ENCODE data around the gene MS4A15.
"Not testable (repeated sequence)": the region's sequence is repeated elsewhere in the genome, so short reads cannot be mapped to it uniquely, and the experiment has no call there.

The MS4A15 gene, protein sequence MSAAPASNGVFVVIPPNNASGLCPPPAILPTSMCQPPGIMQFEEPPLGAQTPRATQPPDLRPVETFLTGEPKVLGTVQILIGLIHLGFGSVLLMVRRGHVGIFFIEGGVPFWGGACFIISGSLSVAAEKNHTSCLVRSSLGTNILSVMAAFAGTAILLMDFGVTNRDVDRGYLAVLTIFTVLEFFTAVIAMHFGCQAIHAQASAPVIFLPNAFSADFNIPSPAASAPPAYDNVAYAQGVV

DNA sequence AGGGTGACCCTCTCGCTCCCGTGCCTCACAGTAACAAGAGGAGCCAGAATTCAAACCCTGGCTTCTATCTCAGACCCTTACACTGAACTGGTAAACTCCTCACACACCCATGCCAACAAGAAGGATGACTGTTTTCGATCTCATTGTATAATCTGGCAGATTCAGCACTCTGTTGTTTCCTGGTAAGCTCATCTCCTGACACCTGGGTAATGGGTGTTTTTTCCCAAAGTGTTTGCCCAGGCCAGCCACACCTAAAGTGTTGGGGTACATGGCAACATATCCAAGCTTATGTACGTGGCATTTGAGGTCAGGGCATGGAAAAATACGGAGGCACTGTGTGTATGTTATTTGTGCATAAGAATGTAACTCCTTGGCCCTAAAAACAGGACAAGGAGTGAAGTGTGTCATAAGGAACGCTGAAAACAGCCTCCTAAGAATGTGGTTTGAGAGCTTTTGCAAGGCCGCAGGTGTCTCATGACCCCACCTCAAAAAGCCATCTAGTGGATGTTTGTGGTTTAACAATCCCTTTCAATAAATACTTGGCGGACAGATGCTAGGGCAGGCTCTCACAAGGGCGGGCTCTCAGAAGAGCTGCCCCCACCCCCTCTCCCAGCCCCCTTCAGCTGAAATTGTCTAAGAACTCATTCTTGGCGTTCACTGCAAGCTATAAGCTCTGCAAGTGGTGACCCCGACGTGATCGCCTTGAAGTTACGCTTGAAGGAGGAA is at the start of gene MS4A15:
Gene MS4A15, plus strand, starts transcription at position 561 of the 726 bp plus-strand sequence. CDS start 6,867 bp downstream, outside the sequence.
- DNase-seq (ENCODE audit: low spot score), result peak; percentile 56
- in situ Hi-C loops (cut with MboI; ENCODE audit: low sequenced_read_pairs, unreplicated experiment), result no loop called here
- TF ChIP-seq, protein P1, sequence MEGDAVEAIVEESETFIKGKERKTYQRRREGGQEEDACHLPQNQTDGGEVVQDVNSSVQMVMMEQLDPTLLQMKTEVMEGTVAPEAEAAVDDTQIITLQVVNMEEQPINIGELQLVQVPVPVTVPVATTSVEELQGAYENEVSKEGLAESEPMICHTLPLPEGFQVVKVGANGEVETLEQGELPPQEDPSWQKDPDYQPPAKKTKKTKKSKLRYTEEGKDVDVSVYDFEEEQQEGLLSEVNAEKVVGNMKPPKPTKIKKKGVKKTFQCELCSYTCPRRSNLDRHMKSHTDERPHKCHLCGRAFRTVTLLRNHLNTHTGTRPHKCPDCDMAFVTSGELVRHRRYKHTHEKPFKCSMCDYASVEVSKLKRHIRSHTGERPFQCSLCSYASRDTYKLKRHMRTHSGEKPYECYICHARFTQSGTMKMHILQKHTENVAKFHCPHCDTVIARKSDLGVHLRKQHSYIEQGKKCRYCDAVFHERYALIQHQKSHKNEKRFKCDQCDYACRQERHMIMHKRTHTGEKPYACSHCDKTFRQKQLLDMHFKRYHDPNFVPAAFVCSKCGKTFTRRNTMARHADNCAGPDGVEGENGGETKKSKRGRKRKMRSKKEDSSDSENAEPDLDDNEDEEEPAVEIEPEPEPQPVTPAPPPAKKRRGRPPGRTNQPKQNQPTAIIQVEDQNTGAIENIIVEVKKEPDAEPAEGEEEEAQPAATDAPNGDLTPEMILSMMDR (IDR thresholded peaks at IDR 0.05; ENCODE audit: borderline replicate concordance, control extremely low read depth, extremely low read depth, insufficient read depth, missing control alignments), result peak; percentile 31

DNA sequence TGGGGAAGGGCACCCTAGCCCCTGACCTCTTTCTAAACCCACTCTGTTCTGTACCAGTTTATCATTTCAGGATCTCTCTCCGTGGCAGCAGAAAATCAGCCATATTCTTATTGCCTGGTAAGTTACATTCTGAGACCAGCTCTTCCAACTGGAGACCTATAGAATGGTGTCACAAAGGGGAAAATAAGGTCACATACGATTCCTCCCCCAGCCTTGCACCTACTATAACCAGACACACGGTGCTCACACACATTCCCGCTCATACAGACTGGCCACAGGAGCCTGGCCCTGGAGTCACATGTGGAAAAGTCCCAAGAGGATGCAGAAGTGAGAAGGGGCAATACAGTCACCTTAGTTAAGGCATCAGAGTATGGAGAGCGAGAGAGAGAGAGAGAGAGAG is 49.7 kb upstream of the MS4A15 start:
- in situ Hi-C loops (cut with MboI; ENCODE audit: low sequenced_read_pairs, unreplicated experiment), result no loop called here
- TF ChIP-seq, protein P1 (IDR thresholded peaks at IDR 0.05; ENCODE audit: borderline replicate concordance, control extremely low read depth, extremely low read depth, insufficient read depth, missing control alignments), result no peak
- no peak for DNase-seq (ENCODE audit: low spot score)

DNA sequence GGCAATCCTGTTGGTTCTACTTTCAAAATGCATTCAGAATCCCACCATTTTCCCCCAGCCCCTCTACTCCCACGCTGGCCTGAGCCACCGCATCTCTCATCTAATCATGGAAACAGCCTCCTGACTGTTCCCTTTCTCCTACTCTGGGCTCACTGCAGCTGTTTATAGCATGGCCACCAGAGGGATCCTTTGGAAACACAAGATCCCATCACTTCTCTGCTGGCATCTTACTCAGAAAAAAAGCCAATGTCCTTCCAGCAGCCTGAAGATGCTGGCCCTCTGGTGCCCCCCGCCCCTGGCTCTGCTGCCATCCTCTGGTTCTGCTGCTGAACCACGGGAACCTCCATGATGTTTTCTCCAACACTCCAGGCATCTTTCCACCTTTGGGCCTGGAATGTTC is 46.2 kb upstream of the MS4A15 start:
- TF ChIP-seq, protein P1 (IDR thresholded peaks at IDR 0.05; ENCODE audit: borderline replicate concordance, control extremely low read depth, extremely low read depth, insufficient read depth, missing control alignments), result no peak
- in situ Hi-C loops (cut with MboI; ENCODE audit: low sequenced_read_pairs, unreplicated experiment), result no loop called here
- no peak for DNase-seq (ENCODE audit: low spot score)

DNA sequence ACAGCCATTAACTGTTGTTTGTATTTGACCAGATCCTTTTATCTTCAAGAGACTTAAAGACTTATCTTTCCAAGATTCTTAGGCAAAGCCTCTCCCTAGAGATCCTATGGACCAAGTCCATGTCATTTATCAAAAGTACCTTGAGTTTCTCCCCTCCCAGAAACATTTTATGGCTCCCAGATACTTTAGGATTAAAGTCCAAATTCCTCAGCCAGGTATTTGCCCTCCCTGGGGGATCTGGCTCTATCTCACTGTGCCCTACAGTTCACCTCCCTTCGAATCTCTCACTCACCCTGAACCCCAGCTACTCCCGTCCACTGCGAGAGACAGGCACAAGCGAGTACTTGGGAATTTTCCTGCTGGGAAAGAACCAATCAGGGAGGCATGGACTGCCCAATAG is 45.4 kb upstream of the MS4A15 start:
- TF ChIP-seq, protein P1 (IDR thresholded peaks at IDR 0.05; ENCODE audit: borderline replicate concordance, control extremely low read depth, extremely low read depth, insufficient read depth, missing control alignments), result no peak
- DNase-seq (ENCODE audit: low spot score), result no peak
- in situ Hi-C loops (cut with MboI; ENCODE audit: low sequenced_read_pairs, unreplicated experiment), result no loop called here

DNA sequence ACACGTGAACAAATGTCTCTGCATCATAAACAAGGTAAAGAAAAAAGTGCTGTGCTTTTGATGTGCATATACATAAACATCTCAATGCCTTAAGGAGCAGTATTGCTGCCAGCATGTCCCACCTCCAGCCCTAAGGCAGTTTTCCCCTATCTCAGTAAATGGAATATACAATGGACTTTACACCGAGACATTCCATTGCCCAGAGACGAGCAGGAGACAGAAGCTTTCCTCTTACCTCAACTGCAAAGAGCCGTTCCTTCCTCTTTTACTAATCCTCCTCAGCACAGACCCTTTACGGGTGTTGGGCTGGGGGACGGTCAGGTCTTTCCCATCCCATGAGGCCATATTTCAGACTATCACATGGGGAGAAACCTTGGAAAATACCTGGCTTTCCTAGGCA is 43.2 kb upstream of the MS4A15 start:
- DNase-seq (ENCODE audit: low spot score); in situ Hi-C loops (cut with MboI; ENCODE audit: low sequenced_read_pairs, unreplicated experiment): not testable (repeated sequence)

DNA sequence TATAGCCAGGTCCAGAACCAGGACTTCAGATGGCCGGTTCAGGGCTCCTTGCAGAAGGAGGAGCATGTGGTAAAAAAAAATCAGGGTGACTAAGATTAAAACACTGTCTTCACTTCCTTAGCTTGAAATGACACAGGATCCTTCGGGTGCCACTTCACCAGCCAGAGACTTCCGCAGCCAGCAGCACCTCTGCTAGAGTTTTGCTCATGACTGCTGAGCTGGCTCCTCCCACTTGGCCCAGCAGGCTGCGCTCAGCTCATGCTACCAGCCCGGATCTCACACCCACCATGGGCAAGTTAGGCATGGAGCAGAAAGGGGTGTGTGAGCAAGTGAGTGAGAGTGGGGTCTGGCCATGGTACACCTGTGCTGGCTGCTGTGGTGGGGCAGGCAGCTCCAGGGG is 38.7 kb upstream of the MS4A15 start:
- in situ Hi-C loops (cut with MboI; ENCODE audit: low sequenced_read_pairs, unreplicated experiment), result no loop called here
- TF ChIP-seq, protein P1 (IDR thresholded peaks at IDR 0.05; ENCODE audit: borderline replicate concordance, control extremely low read depth, extremely low read depth, insufficient read depth, missing control alignments), result no peak
- DNase-seq (ENCODE audit: low spot score), result no peak
